ENCODE data around the gene SFXN4.

DNA sequence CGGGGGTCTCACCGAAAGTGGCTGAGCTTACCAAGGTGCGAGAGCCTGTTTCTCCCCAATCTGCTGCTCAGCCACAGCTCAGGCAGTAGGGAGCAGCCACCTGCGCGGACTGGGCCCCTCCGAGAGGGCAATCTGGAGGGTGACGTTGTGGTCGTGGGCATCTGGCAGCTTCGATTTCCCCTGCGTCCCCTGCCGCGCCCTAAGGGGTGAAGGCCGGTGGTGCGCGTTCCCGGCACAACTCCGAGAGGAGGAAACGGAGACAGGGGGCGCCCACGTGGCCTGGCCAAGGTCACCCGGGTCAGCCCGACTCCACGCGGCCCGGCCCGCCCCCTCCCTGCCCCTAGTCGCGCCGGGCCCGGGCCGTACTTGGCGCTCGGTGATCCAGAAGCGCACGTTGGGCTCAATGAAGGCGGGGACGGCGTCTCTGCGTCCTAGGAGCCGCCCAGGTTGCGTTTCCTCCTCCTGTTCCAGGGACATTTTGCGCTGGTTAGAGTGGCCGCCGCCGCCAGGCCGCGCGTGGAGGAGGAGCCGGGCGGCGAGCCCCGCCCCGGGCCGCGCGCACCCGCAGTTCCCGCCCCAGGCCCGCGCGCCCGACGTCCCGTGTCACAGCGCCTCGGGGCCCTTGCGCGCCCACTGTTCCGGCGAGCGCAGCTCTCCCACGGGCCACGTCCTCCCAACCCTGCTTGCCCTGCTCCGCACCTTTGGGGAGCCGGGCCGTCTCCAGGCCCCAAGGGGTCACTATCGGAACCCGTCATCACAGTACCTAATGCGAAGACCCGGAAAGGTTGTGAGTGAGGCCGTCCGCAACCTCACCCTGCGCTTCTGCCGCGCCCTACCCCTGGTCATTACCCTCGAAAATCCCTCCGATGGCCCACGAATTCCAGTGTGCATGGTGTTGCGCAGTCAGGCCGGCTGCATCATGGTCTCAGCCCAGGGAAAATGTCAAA lies at the start of gene SFXN4:
- TF ChIP-seq, protein P1, sequence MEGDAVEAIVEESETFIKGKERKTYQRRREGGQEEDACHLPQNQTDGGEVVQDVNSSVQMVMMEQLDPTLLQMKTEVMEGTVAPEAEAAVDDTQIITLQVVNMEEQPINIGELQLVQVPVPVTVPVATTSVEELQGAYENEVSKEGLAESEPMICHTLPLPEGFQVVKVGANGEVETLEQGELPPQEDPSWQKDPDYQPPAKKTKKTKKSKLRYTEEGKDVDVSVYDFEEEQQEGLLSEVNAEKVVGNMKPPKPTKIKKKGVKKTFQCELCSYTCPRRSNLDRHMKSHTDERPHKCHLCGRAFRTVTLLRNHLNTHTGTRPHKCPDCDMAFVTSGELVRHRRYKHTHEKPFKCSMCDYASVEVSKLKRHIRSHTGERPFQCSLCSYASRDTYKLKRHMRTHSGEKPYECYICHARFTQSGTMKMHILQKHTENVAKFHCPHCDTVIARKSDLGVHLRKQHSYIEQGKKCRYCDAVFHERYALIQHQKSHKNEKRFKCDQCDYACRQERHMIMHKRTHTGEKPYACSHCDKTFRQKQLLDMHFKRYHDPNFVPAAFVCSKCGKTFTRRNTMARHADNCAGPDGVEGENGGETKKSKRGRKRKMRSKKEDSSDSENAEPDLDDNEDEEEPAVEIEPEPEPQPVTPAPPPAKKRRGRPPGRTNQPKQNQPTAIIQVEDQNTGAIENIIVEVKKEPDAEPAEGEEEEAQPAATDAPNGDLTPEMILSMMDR (IDR thresholded peaks at IDR 0.05; ENCODE audit: low read depth, low read length), result no peak
- peak; percentile 82 for TF ChIP-seq POLR2A (IDR thresholded peaks at IDR 0.05; ENCODE audit: extremely low read depth, insufficient read length)
- TF ChIP-seq, protein P2, sequence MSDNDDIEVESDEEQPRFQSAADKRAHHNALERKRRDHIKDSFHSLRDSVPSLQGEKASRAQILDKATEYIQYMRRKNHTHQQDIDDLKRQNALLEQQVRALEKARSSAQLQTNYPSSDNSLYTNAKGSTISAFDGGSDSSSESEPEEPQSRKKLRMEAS (IDR thresholded peaks at IDR 0.05; ENCODE audit: low read depth, low read length), result peak; percentile 95
- TF ChIP-seq MYC (IDR thresholded peaks at IDR 0.05; ENCODE audit: low read depth, low read length), result peak; percentile 95
